Measurements from ENCODE around the gene VPS13A.

VPS13A gene

DNA sequence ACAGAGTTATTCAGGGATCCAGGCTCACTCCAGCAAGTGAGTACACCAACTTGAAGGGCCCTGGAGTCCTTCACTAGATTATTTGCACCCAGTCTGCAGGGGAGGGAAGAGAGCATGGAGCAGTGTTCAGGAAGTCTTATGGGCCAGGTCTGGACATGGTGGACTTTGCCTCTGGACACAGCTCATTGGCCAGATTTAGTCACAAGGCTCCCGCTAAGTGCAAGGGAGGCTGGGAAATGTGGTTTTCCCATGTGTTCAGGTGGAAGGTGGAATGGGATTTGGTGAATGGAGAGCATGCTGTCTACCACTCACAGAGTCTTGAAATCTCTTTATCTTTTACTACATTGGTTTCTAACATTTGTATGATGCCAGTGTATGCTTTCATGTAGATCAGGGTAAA, 270.3 kb downstream of the VPS13A start:
- H4K91ac ChIP-seq (ENCODE audit: low read depth, low read length, poor library complexity), result no peak overlapping the region
- WGBS, 2 donors (ENCODE audit: extremely low coverage in 2 of 2, insufficient read length in 2 of 2, insufficient replicate concordance in 1 of 2), result no CpG with 5 or more reads among the region's 1 CpG
- H3K79me1 ChIP-seq (ENCODE audit: low read depth, low read length), result no peaks in the 10 kb centered on the region
- H2BK12ac ChIP-seq (ENCODE audit: low read length), result no peak overlapping the region
- no peak overlapping the region for H4K8ac ChIP-seq (ENCODE audit: low read depth, low read length)
- H3K4me2 ChIP-seq (ENCODE audit: insufficient read depth, low read length, poor library complexity, severe bottlenecking), result no peak overlapping the region
- no peak overlapping the region for H3K9ac ChIP-seq (ENCODE audit: low read depth, low read length, poor library complexity)
- H3K4me1 ChIP-seq (ENCODE audit: control insufficient read depth in 2 of 2, insufficient read depth in 1 of 2, low read depth in 1 of 2, low read length in 2 of 2), result no peaks in the 10 kb centered on the region
- H3K18ac ChIP-seq (ENCODE audit: low read length), result no peak overlapping the region
- H2BK120ac ChIP-seq (ENCODE audit: low read depth, low read length), result no peak overlapping the region
- no peak overlapping the region for H3K14ac ChIP-seq (ENCODE audit: low read length)
- H3K9me3 ChIP-seq (replicated peaks in 1 of 2; ENCODE audit: control insufficient read depth in 2 of 2, insufficient read depth in 1 of 2, low read depth in 1 of 2, low read length in 2 of 2), result no peaks in the 10 kb centered on the region
- no peak overlapping the region for H3K23ac ChIP-seq (ENCODE audit: low read depth, low read length, poor library complexity)
- H2AK5ac ChIP-seq (ENCODE audit: low read depth, low read length), result no peak overlapping the region
- no peak overlapping the region for H2BK15ac ChIP-seq (ENCODE audit: low read length)
- H2AFZ ChIP-seq (ENCODE audit: low read length), result no peak overlapping the region
- H2BK5ac ChIP-seq (ENCODE audit: low read length), result no peak overlapping the region
- H3K27ac ChIP-seq (replicated peaks; ENCODE audit: low read length), result no peak overlapping the region
- no peaks in the 10 kb centered on the region for H3K36me3 ChIP-seq (replicated peaks in 1 of 2; ENCODE audit: control insufficient read depth in 2 of 2, insufficient read depth in 2 of 2, low read length in 2 of 2)
- H3K4ac ChIP-seq (ENCODE audit: low read length), result no peak overlapping the region
- peaks cover 0 to 4% (median 0%) of the 10 kb centered on the region in 3 experiments for H3K27me3 ChIP-seq (ENCODE audit: control insufficient read depth in 3 of 3, insufficient read depth in 3 of 3, low read depth in 1 of 3, low read length in 3 of 3)
- H3K4me3 ChIP-seq (ENCODE audit: low read length in 2 of 2), result no peak overlapping the region
- no peak for DNase-seq (ENCODE audit: low spot score)

DNA sequence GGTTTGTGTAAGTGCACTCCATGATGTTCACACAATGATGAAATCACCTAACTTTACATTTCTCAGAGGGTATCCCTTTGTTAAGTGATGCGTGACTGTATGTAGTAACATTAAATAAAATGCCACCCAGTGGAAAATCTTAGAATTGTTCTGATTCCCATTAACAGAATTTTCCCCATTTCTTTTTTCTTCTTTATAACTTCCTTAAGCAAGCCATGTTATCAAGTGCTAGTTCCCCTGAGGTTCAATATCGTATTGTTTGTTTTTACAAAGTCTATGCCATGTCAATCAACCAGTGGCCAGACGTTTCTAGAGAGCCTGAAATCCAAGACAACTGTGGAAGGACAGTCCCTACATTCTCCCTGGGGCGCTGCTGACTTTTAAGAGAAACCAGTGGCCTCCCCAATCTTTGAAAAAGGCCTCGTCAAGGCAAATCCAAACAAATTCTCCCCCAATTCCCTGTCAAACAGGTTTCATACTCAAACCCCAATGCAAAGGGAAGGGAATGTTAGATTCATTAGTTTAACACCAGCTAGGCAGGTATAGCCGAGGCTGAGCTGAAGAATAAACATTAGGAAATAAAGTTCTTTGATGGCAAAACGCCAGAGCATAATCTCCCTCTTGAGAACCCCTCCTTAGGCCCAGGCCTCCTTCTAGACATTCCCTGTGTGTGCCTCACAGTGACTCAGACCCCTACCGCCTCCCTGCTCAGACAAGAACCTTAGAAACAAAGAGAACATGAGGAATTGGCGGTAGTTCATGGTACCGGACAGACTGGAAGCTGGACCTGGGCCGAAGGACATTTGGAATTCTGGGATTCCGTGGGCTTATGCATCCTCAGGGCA, 272.1 kb downstream of the VPS13A start:
- Histone ChIP-seq H3K4me2 (ENCODE audit: insufficient read depth, low read length, poor library complexity, severe bottlenecking) (no peak overlapping the region), H3K36me3 (replicated peaks in 1 of 2; ENCODE audit: control insufficient read depth in 2 of 2, insufficient read depth in 2 of 2, low read length in 2 of 2) (no peaks in the 10 kb centered on the region), H3K4me3 (ENCODE audit: low read length in 2 of 2) (no peak overlapping the region), H2BK15ac (ENCODE audit: low read length) (no peak overlapping the region), H2BK12ac (ENCODE audit: low read length) (no peak overlapping the region), H2AFZ (ENCODE audit: low read length) (no peak overlapping the region), H3K14ac (ENCODE audit: low read length) (no peak overlapping the region), H3K23ac (ENCODE audit: low read depth, low read length, poor library complexity) (no peak overlapping the region), H3K18ac (ENCODE audit: low read length) (no peak overlapping the region), H4K8ac (ENCODE audit: low read depth, low read length) (no peak overlapping the region), H2AK5ac (ENCODE audit: low read depth, low read length) (no peak overlapping the region), H2BK5ac (ENCODE audit: low read length) (no peak overlapping the region), H3K79me1 (ENCODE audit: low read depth, low read length) (no peaks in the 10 kb centered on the region), H3K4me1 (ENCODE audit: control insufficient read depth in 2 of 2, insufficient read depth in 1 of 2, low read depth in 1 of 2, low read length in 2 of 2) (no peaks in the 10 kb centered on the region), H3K4ac (ENCODE audit: low read length) (no peak overlapping the region), H3K9me3 (replicated peaks in 1 of 2; ENCODE audit: control insufficient read depth in 2 of 2, insufficient read depth in 1 of 2, low read depth in 1 of 2, low read length in 2 of 2) (no peaks in the 10 kb centered on the region), H3K27ac (replicated peaks; ENCODE audit: low read length) (no peak overlapping the region), H3K27me3 (ENCODE audit: control insufficient read depth in 3 of 3, insufficient read depth in 3 of 3, low read depth in 1 of 3, low read length in 3 of 3) (peaks cover 0 to 4% (median 0%) of the 10 kb centered on the region in 3 experiments), H2BK120ac (ENCODE audit: low read depth, low read length) (no peak overlapping the region), H4K91ac (ENCODE audit: low read depth, low read length, poor library complexity) (no peak overlapping the region), H3K9ac (ENCODE audit: low read depth, low read length, poor library complexity) (no peak overlapping the region)
- no peak for DNase-seq (ENCODE audit: low spot score)
- no CpG with 5 or more reads among the region's 12 CpGs for WGBS, 2 donors (ENCODE audit: extremely low coverage in 2 of 2, insufficient read length in 2 of 2, insufficient replicate concordance in 1 of 2)

DNA sequence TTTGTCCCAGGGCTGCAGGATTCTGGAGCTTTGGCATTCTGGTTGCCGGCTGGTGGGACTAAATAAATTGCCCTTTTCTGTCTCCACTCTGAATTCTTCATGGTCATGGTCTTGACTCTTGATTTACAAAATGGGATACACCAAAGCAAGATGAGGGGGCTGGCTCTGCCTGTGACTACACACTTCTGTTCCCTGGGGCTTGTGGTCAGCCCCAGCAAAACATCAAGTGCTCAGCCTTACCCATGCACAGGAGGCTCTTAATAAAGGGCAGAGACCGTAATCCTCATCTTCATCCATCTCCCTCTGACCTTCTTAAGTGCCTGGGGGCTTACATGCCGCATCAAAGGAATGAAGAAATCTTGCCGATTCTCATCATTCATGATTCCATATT, 272.7 kb downstream of the VPS13A start:
- H2BK15ac ChIP-seq (ENCODE audit: low read length), result no peak overlapping the region
- H2BK12ac ChIP-seq (ENCODE audit: low read length), result no peak overlapping the region
- no peak overlapping the region for H3K18ac ChIP-seq (ENCODE audit: low read length)
- no peak overlapping the region for H3K27ac ChIP-seq (replicated peaks; ENCODE audit: low read length)
- no peak overlapping the region for H3K14ac ChIP-seq (ENCODE audit: low read length)
- H3K4me2 ChIP-seq (ENCODE audit: insufficient read depth, low read length, poor library complexity, severe bottlenecking), result no peak overlapping the region
- H3K79me1 ChIP-seq (ENCODE audit: low read depth, low read length), result no peaks in the 10 kb centered on the region
- H2AK5ac ChIP-seq (ENCODE audit: low read depth, low read length), result no peak overlapping the region
- no peak overlapping the region for H4K91ac ChIP-seq (ENCODE audit: low read depth, low read length, poor library complexity)
- DNase-seq (ENCODE audit: low spot score), result no peak
- no peak overlapping the region for H3K4ac ChIP-seq (ENCODE audit: low read length)
- no peak overlapping the region for H3K23ac ChIP-seq (ENCODE audit: low read depth, low read length, poor library complexity)
- no peak overlapping the region for H2AFZ ChIP-seq (ENCODE audit: low read length)
- no peaks in the 10 kb centered on the region for H3K4me1 ChIP-seq (ENCODE audit: control insufficient read depth in 2 of 2, insufficient read depth in 1 of 2, low read depth in 1 of 2, low read length in 2 of 2)
- no peak overlapping the region for H3K9ac ChIP-seq (ENCODE audit: low read depth, low read length, poor library complexity)
- no CpG with 5 or more reads among the region's 4 CpGs for WGBS, 2 donors (ENCODE audit: extremely low coverage in 2 of 2, insufficient read length in 2 of 2, insufficient replicate concordance in 1 of 2)
- peaks cover 0 to 4% (median 0%) of the 10 kb centered on the region in 3 experiments for H3K27me3 ChIP-seq (ENCODE audit: control insufficient read depth in 3 of 3, insufficient read depth in 3 of 3, low read depth in 1 of 3, low read length in 3 of 3)
- no peaks in the 10 kb centered on the region for H3K9me3 ChIP-seq (replicated peaks in 1 of 2; ENCODE audit: control insufficient read depth in 2 of 2, insufficient read depth in 1 of 2, low read depth in 1 of 2, low read length in 2 of 2)
- no peak overlapping the region for H2BK5ac ChIP-seq (ENCODE audit: low read length)
- H3K36me3 ChIP-seq (replicated peaks in 1 of 2; ENCODE audit: control insufficient read depth in 2 of 2, insufficient read depth in 2 of 2, low read length in 2 of 2), result no peaks in the 10 kb centered on the region
- no peak overlapping the region for H4K8ac ChIP-seq (ENCODE audit: low read depth, low read length)
- no peak overlapping the region for H2BK120ac ChIP-seq (ENCODE audit: low read depth, low read length)
- no peak overlapping the region for H3K4me3 ChIP-seq (ENCODE audit: low read length in 2 of 2)

DNA sequence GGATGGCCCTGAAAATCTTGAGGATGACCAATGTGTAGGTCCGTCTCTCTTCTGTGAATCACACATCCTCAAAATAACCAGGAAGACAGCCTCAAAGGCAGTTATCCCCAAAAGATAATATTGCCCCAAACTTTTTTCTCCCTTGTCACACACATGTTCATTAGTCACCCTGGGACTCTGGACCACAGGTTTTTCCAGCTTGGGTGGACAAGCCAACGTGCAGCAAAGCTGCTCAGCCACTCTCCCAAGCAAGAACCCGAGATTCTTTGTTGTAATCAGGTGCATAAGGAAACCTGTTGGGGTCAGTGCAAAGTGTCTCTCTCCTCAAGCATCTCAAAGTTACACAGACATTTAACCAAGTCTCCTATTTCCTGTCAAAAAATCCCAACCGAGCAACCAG, 274.2 kb downstream of the VPS13A start:
- no peak for DNase-seq (ENCODE audit: low spot score)
- no peaks in the 10 kb centered on the region for H3K36me3 ChIP-seq (replicated peaks in 1 of 2; ENCODE audit: control insufficient read depth in 2 of 2, insufficient read depth in 2 of 2, low read length in 2 of 2)
- H2BK15ac ChIP-seq (ENCODE audit: low read length), result no peak overlapping the region
- H3K27ac ChIP-seq (replicated peaks; ENCODE audit: low read length), result no peak overlapping the region
- no peaks in the 10 kb centered on the region for H3K9me3 ChIP-seq (replicated peaks in 1 of 2; ENCODE audit: control insufficient read depth in 2 of 2, insufficient read depth in 1 of 2, low read depth in 1 of 2, low read length in 2 of 2)
- no peak overlapping the region for H2AK5ac ChIP-seq (ENCODE audit: low read depth, low read length)
- H3K4me2 ChIP-seq (ENCODE audit: insufficient read depth, low read length, poor library complexity, severe bottlenecking), result no peak overlapping the region
- no peak overlapping the region for H2AFZ ChIP-seq (ENCODE audit: low read length)
- no peak overlapping the region for H3K9ac ChIP-seq (ENCODE audit: low read depth, low read length, poor library complexity)
- H3K18ac ChIP-seq (ENCODE audit: low read length), result no peak overlapping the region
- no peaks in the 10 kb centered on the region for H3K27me3 ChIP-seq (ENCODE audit: control insufficient read depth in 3 of 3, insufficient read depth in 3 of 3, low read depth in 1 of 3, low read length in 3 of 3)
- no peak overlapping the region for H2BK120ac ChIP-seq (ENCODE audit: low read depth, low read length)
- H3K23ac ChIP-seq (ENCODE audit: low read depth, low read length, poor library complexity), result no peak overlapping the region
- no peak overlapping the region for H3K4me3 ChIP-seq (ENCODE audit: low read length in 2 of 2)
- H3K79me1 ChIP-seq (ENCODE audit: low read depth, low read length), result no peaks in the 10 kb centered on the region
- H3K14ac ChIP-seq (ENCODE audit: low read length), result no peak overlapping the region
- H3K4me1 ChIP-seq (ENCODE audit: control insufficient read depth in 2 of 2, insufficient read depth in 1 of 2, low read depth in 1 of 2, low read length in 2 of 2), result no peaks in the 10 kb centered on the region
- H2BK12ac ChIP-seq (ENCODE audit: low read length), result no peak overlapping the region
- no CpG with 5 or more reads among the region's 4 CpGs for WGBS, 2 donors (ENCODE audit: extremely low coverage in 2 of 2, insufficient read length in 2 of 2, insufficient replicate concordance in 1 of 2)
- H3K4ac ChIP-seq (ENCODE audit: low read length), result no peak overlapping the region
- H4K8ac ChIP-seq (ENCODE audit: low read depth, low read length), result no peak overlapping the region
- no peak overlapping the region for H4K91ac ChIP-seq (ENCODE audit: low read depth, low read length, poor library complexity)
- H2BK5ac ChIP-seq (ENCODE audit: low read length), result no peak overlapping the region
